Central memory CD4-positive, alpha-beta T cell (primary cell): ENCODE measurements around the gene AP1M1.

Experiments used
- DNase-seq: peaks from one replicate; pipeline ENCODE4 v3.0.0; 2022

Gene AP1M1

DNA sequence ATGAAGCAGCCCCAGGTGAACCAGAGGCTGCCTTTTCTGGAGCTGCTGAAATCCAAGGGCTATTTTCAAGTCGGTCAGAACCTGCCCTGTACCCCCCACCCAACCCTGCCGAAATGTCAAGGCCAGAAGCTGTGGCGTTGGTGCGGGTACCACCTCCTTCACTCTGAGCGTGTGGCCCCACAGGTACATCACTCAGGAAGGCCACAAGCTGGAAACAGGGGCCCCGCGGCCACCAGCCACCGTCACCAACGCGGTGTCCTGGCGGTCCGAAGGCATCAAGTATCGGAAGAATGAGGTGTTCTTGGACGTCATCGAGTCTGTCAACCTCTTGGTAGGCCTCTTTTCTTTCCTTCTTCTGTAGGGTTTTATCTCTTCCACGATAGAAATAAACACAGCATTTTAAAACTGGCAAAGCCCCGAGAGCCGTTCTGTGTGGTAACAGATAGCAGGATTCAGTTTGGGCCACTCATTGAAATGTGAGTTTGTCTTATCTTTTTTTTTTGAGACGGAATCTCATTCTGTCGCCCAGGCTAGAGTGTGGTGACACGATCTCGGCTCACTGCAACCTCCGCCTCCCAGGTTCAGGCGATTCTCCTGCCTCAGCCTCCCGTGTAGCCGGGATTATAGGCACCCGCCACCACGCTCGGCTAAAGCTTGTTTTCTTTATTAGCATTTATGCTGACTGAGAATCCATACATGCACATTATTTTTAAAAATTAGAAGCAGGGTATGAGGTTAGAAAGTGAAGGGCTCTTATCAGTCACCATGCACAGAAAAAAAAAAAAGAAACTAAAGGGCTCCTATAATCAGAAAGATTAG is 11.3 kb downstream of the AP1M1 start:
- DNase-seq, result no peak

DNA sequence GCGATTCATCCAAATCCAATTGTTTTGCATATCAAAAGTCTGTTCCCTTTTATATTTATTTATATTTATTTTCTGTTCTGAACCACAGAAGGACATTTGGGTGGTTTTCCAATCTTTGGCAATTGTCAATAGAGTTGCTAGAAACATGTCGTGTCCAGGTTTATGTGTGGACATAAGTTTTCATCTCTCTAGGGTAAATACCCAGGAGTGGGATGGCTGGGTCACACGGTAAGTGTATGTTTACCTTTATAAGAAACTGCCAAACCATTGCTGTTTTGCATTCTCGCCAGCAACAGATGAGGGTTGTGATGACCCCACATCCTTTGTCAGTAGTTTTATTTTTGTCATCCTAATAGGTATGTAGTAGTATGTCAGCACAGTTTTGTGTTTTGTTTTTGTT is 12.5 kb downstream of the AP1M1 start:
- DNase-seq, result no peak

DNA sequence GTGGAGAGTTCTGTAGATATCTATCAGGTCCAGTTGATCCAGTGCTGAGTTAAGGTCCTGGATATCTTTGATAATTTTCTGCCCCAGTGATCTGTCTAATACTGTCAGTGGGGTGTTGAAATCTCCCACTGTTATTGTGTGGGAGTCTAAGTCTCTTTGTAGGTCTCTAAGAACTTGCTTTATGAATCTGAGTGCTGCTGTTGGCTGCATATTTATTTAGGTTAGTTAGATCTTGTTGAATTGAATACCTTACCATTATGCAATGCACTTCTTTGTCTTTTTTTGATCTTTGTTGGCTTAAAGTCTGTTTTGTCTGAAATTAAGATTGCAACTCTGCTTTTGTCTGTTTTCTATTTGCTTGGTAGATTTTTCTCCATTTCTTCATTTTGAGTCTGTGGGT is 15.4 kb downstream of the AP1M1 start:
- DNase-seq, result no peak

DNA sequence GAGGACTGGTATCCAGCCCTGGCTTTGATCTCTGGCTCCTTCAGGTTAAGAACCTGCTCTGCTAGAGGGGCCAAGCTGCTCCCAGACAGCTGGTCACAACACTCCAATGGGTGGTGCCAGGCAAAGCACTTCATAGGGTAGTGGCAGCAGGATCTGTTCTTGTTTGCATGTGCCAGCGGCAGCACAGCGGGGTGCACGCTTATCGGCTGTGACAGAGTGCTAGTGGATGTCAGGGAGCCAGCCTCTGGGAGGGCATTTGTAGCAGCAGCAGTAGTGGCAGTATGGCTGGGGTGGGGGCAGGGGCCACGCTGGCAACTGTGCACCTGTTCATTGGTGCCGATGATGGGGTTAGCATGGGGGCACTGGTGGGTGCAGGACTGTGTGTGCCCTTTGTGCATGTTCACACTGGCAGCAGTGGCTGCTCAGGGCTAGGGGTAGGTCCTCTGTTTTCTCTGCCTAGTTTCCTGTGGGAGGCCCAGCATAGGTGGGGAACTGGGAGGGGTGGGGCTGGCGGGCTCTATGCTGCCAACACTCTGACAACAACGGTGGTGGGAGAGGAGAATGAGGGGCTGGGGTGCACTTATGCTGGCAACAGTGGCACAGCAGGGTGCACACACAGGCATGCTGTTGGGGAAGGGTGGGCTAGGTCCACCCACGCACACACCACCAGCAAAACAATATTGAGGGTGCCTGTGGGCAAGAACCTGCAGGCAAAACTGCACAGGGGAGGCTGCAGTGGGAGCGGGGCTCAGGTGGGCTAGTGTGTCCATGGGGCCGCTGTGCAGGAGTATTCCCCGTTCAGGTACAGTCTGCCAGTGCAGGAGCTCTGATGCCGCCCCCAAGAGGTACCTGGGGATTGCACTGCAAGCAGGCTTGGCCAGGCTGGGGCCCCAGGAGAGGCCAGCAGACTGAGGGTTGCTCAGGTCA is 19.3 kb downstream of the AP1M1 start:
- DNase-seq, result no peak

DNA sequence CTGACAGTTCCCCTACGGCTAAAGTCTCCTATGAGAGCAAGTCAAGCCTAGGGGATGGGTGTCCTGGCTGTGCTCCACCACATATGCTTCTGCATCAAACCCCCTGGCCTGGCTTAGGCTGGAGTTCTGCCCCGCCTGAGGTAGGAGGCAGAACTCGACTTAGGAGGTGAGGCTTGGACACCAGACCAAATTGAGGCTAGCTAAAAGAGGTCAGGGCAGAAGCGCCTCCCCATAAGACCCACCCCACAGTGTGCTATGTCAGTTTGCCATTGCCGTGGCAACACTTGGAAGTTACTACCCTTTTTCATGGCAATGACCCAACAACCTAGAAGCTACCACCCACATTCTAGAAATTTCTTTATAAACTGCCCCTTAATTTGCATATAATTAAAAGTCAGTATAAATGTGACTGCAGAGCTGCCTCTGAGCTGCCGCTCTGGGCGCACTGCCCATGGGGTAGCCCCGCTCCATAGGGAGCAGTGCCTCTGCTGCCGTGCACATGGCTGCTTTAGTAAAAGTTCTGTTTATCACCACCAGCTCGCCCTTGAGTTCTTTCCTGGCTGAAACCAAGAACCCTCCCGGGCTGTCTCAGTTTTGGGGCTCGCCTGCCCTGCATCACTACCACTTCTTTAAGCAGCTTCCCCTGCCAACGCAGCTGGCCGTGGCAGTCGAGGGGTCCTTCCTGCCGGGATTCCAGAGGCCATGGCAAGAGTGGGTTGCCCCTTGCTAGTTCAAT is 20.2 kb downstream of the AP1M1 start:
- DNase-seq, result no peak

DNA sequence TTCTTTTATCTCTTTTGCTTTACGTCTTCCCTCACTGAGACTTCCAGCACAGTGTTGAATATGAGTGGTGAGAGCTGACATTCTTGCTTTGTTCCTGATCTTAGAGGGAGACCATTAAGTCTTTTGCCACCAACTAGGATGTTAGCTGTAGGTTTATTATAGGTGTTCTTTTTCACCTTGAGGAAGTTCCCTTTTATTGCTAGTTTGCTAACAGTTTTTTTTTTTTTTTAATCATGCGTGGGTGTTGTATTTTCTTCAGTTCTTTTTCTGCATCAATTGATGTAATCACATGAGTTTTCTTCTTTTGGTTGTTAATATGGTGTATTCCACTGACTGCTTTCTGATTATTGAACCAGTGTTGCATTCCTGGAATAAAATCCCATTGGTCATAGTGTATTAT is 21.1 kb downstream of the AP1M1 start:
- no peak for DNase-seq

DNA sequence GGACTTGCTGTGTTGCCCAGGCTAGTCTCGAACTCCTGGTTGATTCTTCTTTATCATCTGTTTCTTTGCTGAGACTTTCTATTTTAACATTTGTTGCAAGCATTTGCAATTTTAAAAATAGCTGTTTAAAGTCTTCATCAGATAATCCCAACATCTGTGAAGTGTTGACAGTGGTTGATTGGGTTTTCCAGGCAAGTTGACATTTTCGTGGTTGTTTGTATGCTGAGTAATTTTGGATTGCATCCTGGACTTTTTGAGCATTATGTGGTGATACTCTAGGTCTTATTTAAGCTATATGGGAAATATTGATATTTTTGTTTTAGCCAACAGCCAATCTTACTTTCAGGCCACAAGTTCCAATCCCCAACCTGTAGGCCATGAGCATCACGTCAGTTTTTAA is 25.1 kb downstream of the AP1M1 start:
- no peak for DNase-seq

DNA sequence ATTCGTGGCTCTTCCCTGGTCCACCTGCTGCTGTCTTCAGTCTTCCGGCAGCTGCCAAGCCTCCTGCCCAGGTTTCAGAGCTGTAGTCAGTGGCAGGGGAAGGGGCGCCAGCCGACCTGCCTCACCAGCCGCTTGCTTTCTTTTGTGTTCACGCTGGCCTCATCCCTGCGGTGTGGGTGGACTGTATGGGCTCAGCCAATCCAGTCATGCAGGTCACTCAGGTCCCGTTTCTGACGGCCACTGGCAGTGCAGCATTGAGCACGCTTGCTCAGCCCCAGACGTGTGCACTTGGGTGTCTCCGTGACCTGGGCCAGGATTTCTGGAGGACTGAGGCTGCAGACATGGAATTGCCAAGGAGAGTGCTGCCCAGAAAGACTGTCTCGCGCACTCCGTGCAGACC is 26.0 kb downstream of the AP1M1 start:
- DNase-seq, result no peak

DNA sequence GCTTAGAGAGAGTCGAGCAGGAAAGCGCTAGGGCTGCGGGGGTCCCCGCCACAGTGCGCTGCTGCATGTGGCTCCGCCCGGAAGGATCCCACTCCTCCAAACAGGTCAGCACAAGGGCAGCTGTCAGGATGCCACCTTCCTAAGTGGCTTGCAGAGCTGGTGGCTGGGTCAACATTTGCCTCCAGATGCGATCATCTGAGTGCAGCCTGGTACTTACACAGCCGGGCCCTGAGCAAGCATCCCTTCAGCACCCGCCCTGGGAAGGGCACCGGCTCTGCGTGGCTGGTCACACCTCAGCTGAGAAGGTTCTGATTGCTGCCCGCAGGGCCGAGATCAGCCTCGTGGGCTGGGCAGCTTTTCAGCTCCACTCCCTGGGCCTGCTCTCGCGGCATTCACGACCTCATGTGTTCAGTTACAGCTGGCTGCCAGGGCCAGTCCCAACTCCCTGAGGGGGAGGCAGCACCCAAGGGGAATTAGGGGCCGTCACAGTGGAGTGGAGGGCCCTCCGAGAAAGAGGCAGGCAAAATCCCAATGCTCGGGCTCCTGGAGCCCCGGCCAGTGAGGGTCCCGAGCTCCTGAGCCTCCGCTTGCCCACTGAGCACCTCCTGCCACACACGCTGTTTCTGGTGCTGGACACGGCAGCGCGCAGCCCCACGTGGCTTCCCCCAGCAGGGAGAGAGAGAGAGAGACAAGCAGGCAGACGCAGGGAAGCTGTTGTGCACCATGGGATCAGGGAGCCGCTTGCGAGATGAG is 26.8 kb downstream of the AP1M1 start:
- DNase-seq, result no peak

DNA sequence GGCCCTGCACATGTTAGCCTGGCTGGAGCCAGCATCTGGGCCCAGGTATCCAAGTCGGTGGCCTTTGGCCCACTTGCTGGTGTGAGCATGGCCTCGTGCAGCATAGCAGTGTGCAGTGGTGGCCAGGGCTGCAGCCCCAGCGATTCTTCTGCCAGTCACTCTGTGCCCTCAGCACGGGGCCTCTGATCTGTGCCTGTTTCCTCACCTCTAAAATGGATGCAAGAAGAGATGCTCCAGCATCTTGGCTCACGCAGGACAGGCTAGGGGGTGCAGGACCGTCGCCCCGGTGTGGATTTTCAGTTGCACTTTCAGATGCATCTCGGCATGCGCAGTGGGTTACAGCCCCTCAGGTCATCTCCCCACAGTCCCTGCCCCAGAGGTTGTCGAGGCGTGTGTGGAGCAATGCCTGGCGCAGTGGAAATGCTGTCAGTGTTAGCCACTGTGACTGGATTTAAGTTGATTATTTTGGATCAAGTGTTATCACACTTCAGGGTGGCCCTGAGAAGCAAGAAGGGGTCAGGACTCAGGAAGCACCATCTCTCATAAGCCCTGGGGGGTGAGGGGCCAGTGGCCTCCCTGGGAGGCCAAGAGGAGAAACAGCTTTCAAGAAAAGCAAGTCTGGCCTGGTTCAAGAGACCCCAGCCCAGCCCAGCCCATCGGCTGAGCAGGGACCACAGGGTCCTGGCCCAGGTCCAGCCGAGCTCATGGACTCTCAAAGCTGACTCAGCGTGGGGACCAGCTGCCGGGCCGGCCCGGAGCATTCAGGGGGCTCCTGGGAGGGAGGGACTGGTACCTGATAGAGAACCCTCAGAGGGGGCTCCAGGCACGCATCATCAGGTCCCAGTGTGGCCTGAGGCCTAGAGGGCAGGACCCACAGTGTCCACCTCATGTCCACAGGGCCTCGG is 27.8 kb downstream of the AP1M1 start:
- no peak for DNase-seq

DNA sequence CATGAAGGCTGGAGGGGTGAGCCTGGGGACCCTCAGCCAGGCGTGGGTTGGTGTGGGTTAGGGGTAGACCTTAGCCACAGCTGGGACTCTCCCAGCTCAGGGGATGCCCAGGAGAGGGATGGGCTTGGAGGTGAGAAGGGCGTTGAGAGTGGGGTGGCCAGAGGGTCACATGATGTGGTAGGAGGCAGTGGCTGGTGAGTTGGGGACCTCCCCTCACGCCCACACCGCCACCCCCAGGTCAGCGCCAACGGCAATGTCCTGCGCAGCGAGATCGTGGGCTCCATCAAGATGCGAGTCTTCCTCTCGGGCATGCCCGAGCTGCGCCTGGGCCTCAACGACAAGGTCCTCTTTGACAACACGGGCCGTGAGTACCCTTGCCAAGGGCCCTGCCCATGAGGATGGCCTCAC is 28.5 kb downstream of the AP1M1 start:
- no peak for DNase-seq

DNA sequence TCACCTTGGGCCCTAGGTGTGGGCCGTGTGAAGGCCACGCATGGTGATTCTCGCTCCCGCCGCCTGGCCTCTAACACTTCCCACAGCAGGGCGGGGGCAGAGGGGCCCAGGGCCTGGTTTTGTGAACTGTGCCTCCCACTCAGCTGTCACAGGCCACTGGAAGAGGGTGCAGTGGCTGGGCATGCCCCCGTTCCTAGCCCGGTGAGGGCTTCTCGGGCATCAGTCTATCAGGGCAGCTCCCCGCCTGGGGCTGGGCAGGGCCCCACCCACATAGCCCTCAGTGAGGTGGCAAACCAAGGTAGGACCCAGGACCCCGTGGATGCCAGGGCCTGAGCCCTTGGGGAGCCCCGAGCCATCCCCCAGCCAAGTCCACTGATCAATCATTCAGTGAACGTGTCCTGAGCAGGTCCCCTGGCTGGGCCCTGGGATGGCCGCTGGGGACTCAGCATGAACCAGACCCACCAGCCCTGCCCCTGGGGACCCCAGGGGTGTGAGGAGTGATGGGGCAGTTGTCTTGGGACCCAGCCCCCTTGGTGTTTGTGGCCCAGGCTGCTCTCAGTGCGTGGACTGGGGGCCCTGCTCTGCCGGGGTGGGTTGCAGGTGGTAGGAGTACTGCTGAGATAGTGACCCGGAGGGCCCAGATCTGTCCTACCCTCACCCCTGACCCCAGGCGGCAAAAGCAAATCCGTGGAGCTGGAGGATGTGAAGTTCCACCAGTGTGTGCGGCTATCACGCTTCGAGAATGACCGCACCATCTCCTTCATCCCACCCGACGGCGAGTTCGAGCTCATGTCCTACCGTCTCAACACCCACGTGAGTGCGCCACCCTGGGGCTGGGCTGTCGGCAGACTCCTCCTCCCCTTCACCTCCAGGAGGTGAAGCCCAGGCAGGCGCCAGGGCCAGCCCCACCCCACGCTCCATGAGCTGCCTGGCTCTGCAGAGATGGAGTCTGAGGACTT is 29.4 kb downstream of the AP1M1 start:
- DNase-seq, result no peak

DNA sequence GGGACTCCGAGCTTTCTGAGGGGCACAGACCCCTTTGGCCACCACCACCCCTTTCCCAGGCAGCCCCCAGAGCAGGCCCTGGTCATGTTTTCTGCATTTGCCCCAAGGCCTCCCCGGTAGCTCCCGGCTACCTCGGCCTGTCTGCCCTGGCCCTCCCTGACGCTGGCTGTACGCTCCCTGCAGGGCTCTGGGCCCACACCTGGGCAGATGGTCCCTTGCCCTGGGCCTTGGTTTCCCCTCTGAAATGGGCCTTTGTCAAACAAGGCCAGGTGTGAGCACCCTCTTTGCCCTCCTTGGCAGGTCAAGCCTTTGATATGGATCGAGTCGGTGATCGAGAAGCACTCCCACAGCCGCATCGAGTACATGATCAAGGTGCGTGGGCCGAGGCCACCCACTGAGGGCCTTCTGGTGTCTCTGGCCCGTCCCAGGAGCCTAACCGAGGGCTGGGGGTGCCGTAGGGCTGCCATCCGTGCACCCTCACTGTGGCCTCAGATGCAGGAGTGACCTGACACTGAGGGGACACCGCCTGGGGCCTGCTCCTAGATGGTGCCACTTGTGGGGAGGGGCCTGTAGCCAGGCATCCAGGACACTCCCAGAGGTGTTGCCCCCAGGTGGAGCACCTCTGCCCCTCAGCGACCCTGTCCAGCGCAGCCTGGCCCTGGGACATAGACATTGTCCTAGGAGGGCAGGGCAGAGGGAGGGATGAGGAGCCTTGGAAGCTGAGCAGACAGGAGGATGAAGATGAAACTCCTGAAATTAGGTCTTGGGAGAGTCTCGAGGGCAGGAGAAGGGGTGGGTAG is 30.3 kb downstream of the AP1M1 start:
- DNase-seq, result no peak

DNA sequence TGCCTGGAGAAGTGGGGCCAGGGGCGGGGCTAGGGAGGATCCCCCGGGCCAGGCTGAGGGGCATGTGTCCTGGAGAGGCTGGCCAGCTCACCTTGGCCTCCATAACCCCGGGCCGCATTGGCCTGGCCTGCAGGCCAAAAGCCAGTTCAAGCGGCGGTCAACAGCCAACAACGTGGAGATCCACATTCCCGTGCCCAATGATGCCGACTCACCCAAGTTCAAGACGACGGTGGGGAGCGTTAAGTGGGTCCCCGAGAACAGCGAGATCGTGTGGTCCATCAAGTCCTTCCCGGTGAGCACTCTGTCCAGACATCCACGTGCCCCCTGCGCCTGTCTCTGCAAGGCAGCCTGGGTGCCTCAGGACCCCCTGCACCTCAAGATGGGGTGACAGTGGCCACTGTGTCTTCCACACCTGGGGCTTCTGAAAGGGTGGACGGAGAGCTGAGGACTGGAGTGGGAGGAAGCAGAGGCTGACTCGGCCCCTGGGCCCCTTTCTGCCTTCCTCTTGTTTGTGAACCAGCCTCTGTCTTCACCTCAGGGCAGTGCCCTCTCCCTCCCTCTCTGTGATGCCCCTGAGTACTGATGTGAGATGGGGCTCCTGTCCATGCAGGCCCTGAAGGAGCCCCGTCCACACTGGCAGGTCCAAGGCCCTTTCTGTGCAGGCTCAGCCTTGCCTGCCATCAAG is 31.1 kb downstream of the AP1M1 start:
- no peak for DNase-seq

DNA sequence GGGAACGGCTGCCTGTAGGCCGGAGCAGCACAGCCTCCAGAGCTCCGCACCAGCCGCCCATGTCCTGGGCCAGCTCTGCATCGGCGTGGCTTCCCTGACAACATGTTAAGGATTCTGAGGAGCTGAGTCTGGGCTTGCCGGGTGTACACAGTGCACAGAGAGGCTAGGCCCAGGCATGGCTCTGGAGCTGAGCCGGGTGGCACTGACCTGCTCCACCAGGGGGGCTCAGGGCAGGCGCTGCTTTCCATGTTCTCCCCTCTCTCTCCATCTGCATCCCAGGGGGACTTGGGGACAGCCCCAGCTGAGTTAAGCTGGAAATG is 31.6 kb downstream of the AP1M1 start:
- DNase-seq, result no peak

DNA sequence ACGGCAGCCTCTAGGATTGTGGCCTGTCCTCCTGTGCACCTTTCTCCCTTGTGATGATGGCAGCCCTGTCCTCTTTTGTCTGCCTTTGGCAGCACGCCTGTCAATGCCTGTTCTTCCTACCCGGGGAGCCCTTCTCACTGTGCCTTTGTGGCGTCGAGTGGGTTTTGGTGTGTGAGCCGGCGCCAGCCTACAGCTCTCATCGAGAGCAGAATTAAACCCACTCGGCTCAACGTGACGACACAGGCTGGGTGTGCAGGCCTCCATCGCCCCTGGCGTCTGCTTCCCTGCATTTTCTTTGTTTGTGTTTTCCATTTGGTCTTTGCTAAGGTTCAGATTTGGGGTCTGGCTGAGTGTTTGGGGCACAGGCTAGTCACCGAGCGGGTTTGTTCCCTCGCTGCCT is 34.4 kb downstream of the AP1M1 start:
- DNase-seq, result no peak

DNA sequence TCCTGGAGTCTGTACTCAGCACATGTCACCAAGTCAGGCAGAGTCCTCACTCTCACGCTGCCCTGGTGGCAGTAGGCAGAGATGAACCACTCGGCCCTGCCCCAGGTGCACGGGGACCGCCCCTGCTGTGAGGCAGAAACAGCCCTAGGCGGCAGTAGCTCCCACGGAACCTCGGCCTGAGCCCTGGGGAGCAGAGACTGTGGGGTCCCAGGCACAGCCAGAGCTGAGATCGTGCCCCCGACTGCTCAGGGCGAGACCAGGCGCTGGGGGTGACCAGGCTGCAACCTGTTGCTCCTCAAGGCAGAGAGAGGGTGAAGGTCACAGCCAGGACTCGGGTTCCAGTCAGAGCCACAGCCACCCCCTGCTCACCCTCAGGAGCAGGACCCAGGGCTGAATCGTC is 34.9 kb downstream of the AP1M1 start:
- DNase-seq, result no peak

DNA sequence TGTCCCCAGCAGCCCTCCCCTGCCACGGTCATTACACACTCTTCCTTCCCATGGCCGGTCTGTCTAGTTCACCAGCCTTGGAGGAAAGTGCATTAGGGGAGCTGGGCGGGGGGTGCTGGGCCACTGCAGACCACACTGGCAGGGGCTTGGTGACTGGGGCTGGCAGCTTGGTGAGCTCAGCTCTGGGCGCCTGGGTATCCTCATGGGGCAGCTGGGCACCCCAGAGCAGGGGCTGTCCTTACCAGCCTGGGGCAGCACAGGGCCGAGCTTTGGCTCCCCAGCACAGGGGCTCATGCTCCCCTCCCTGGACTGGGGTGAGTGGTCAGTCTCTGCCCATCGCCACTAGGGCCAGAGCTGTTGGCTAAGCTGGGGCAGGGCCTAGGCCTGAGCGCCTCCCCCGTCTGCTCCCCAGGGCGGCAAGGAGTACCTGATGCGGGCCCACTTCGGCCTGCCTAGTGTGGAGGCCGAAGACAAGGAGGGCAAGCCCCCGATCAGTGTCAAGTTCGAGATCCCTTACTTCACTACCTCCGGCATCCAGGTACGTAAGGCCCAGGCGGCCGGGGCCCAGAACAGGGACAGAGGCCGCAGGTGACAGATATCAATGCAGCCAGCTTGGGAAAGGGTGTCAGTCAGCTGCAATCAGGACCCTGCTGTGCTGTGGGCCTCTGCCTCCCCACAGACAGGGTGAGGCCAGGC is 35.5 kb downstream of the AP1M1 start:
- DNase-seq, result no peak
